Mucosa of stomach (tissue), 1 donor: ENCODE measurements around the gene DLG2.

Experiments used
- H3K27me3 ChIP-seq: one replicate; pipeline ENCODE4 v1.7.0; 2013; ENCODE audit warnings: mild to moderate bottlenecking, low read length; ENCODE audit not compliant: control insufficient read depth, insufficient read depth
- H3K36me3 ChIP-seq: one replicate; pipeline ENCODE4 v1.7.0; 2013; ENCODE audit warnings: low read length; ENCODE audit not compliant: control insufficient read depth, insufficient read depth
- H3K4me1 ChIP-seq: one replicate; pipeline ENCODE4 v1.7.0; 2013; ENCODE audit warnings: mild to moderate bottlenecking, low read length; ENCODE audit not compliant: control insufficient read depth, insufficient read depth
- H3K4me3 ChIP-seq: one replicate; pipeline ENCODE4 v1.7.0; 2013; ENCODE audit warnings: low read length
- H3K9ac ChIP-seq: one replicate; pipeline ENCODE4 v1.7.0; 2013; ENCODE audit warnings: mild to moderate bottlenecking, low read length, moderate library complexity
- H3K9me3 ChIP-seq: one replicate; pipeline ENCODE4 v1.7.0; 2013; ENCODE audit warnings: mild to moderate bottlenecking, low read length, moderate library complexity; ENCODE audit not compliant: control insufficient read depth
- donor health status: Pancreatic carcinoma.

Gene DLG2

DNA sequence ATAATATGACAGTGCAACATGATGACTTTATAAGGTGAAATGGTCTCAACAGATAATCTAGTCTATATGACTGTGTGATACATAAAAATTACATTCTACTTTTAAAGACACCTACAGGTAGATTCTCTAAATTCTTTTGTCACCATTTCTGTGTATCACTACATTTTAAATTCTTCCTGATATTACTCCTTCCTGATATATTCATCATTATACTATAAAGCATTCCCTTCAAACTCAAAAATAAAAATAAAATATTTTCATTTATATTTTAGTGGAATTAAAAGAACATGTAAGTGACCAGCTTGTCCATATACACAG lies 1062.3 kb downstream of the DLG2 start:
- H3K9ac ChIP-seq, result no peak overlapping the region
- no peak overlapping the region for H3K4me3 ChIP-seq
- no peaks in the 10 kb centered on the region for H3K4me1 ChIP-seq
- no peaks in the 10 kb centered on the region for H3K36me3 ChIP-seq
- H3K27me3 ChIP-seq, result no peaks in the 10 kb centered on the region
- H3K9me3 ChIP-seq, result no peaks in the 10 kb centered on the region

DNA sequence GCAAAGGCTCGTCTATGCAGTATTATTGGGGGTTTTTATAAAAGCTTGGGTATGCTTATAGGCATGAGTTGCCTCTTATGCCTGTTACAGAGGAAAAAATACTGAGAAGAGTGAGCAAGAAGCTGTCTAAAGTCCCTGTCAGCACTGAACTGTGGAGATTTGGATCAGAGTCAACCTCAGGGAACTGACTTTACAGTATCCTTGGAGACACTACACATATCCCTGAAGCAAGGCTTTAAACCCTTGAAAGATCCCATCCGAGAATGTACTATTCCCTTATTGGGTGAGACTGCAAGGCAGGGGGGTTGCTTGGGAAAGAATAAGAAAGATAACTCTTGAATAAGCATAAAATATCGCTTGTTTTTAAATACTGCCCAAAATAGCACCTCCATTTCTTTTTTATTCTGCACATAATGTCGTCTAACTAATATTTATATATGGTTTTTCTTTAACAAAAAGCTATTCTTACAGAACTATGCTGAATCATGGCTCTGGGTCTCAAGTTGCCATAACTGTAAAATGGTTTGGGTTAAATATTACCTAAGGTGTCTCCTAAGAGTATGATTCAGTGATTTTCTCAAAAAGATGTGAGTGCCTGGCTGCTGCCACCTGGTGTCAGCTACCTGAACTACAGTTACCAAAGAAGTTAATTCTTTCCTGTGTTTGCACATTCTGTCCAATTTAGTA lies 1062.8 kb downstream of the DLG2 start:
- no peak overlapping the region for H3K9ac ChIP-seq
- H3K9me3 ChIP-seq, result no peaks in the 10 kb centered on the region
- H3K36me3 ChIP-seq, result no peaks in the 10 kb centered on the region
- H3K4me1 ChIP-seq, result no peaks in the 10 kb centered on the region
- no peak overlapping the region for H3K4me3 ChIP-seq
- no peaks in the 10 kb centered on the region for H3K27me3 ChIP-seq

DNA sequence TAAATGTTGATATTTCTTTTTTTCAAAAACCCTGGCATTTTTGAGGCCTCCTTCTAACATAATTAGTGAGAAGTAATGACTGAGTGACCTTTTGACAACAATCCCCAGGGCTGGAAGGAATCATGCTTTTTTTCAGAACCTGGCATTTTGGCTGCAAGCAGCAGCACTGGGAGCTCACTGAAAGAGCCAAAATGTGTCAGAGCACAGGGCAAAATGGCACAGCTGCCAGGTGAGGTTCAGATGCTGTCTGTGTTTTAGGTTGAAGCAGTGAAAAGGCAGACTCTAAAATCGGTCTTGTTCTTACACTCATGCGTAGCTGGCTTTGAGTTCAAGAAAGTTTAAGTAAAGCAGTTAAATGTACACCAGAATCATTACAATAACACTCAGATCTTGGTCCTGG lies 1063.8 kb downstream of the DLG2 start:
- H3K4me1 ChIP-seq, result no peaks in the 10 kb centered on the region
- no peaks in the 10 kb centered on the region for H3K27me3 ChIP-seq
- H3K9ac ChIP-seq, result no peak overlapping the region
- no peak overlapping the region for H3K4me3 ChIP-seq
- H3K9me3 ChIP-seq, result no peaks in the 10 kb centered on the region
- no peaks in the 10 kb centered on the region for H3K36me3 ChIP-seq

DNA sequence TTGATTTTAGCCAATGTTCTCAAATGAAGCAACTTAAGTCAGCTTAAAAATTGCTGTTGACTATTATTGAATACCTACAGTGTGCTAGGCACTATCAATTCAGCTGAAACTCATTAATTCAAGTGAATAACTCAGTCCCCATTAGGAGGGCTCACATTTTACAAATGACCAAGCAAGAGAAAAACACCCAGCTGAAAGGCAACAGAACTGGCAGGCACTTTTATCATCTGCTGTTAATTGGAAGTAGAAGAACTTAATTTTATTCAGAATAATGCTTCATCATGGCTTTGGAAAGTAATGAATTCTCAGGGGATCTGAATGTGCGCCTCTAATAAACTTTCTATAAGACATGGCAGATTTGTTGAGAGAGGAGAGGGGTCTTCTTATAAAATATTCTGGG lies 1066.9 kb downstream of the DLG2 start:
- no peaks in the 10 kb centered on the region for H3K9me3 ChIP-seq
- no peak overlapping the region for H3K4me3 ChIP-seq
- H3K36me3 ChIP-seq, result no peaks in the 10 kb centered on the region
- H3K9ac ChIP-seq, result no peak overlapping the region
- no peaks in the 10 kb centered on the region for H3K4me1 ChIP-seq
- no peaks in the 10 kb centered on the region for H3K27me3 ChIP-seq

DNA sequence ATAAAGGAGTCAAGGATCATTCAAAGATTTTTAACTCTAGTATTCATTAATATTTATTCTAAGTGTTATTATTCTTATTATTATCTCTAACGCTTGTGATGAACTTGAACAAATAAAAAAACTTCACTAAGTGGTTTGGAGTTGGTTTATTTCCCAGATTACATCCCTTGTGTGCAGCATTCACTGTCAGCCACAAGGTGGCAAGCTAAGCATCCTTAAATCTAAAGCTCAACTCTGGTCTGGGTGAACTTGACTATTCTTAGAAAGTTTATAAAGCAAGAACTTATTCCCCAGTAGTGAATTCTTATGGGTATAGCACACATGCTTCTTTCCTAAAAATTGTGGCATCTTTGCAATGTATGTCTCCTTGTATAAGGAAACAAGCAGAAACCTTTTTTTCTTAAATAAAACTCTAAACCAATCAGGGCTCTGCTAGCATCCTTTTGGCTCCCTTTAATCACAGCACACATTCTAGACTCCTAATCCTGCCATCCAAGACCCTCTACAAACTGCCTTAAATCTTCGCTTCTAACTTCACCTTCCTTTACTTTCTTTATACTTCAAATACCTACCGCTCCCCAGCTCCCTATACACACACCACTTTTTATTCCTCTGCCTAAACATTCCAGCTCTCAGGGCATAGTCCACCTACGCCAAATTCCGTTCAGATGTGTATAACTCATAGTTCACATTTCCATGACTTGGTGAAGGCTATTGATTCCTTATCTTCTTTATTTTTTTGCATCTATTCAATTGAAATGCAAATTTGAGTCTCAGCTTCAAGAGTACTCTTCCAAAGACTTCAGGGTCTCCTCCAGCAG lies 1068.8 kb downstream of the DLG2 start:
- H3K27me3 ChIP-seq, result no peaks in the 10 kb centered on the region
- H3K36me3 ChIP-seq, result no peaks in the 10 kb centered on the region
- no peaks in the 10 kb centered on the region for H3K9me3 ChIP-seq
- H3K4me1 ChIP-seq, result no peaks in the 10 kb centered on the region
- H3K4me3 ChIP-seq, result no peak overlapping the region
- H3K9ac ChIP-seq, result no peak overlapping the region

DNA sequence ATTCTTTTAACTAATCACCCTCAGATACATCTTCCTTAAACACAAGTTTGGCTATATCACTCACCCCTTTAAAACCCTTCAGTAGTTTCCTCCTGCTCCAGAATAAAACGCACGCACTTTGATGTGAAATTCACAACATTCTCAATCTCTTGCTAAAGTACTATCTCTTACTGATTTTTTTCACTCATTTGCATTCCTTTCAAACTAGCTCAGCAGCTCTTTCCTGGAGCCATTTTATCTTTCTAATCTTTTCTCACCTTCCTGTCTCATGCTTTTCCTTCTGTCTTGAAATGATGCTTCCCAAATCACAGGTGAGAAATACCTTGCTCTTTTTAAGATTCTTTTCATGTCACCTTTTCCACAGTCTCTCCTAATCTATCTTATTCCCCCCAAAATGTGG lies 1074.4 kb downstream of the DLG2 start:
- H3K27me3 ChIP-seq, result no peaks in the 10 kb centered on the region
- no peaks in the 10 kb centered on the region for H3K36me3 ChIP-seq
- no peaks in the 10 kb centered on the region for H3K4me1 ChIP-seq
- no peak overlapping the region for H3K9ac ChIP-seq
- no peaks in the 10 kb centered on the region for H3K9me3 ChIP-seq
- no peak overlapping the region for H3K4me3 ChIP-seq

DNA sequence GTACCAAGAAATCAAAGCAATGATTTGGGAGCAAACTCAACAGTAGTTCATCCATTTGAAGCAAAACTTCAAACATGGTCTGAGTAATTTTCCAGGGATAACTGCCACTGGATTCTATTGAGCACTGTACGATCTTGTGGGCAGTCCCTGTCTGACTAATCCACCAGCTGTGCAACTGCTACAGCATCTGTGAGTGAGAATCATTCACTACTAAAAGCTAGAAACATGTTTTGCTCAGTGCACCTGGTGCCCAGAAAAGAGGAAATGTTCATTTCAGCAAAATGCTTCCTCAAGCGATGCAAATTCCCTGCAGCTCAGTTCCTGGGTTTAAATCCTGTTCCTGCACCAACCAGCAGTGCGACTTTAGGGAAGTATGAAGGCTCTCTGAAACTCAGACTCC lies 1077.9 kb downstream of the DLG2 start:
- Histone ChIP-seq H3K4me3 (no peak overlapping the region), H3K9ac (no peak overlapping the region), H3K36me3 (no peaks in the 10 kb centered on the region), H3K9me3 (no peaks in the 10 kb centered on the region), H3K4me1 (no peaks in the 10 kb centered on the region), H3K27me3 (no peaks in the 10 kb centered on the region)

DNA sequence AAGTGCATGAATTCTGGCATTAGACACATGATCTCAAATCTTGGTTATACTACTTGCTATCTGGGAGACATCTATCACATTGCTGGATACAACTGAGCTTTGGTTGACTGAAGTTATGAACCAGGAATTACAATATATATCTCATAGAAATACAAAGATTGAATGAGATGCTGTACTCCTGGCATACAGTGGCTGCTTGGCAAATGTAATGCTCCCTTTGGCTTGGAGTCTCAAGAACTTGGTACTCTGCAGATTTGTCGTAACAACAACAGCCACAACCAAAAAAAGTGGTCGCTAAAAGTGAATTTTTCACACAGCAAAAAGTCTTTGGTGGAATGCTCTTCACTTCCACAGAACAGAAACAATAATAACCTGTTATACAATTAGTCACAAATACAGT lies 1082.6 kb downstream of the DLG2 start:
- no peaks in the 10 kb centered on the region for H3K4me1 ChIP-seq
- H3K9me3 ChIP-seq, result no peaks in the 10 kb centered on the region
- H3K27me3 ChIP-seq, result no peaks in the 10 kb centered on the region
- no peak overlapping the region for H3K9ac ChIP-seq
- no peak overlapping the region for H3K4me3 ChIP-seq
- no peaks in the 10 kb centered on the region for H3K36me3 ChIP-seq

DNA sequence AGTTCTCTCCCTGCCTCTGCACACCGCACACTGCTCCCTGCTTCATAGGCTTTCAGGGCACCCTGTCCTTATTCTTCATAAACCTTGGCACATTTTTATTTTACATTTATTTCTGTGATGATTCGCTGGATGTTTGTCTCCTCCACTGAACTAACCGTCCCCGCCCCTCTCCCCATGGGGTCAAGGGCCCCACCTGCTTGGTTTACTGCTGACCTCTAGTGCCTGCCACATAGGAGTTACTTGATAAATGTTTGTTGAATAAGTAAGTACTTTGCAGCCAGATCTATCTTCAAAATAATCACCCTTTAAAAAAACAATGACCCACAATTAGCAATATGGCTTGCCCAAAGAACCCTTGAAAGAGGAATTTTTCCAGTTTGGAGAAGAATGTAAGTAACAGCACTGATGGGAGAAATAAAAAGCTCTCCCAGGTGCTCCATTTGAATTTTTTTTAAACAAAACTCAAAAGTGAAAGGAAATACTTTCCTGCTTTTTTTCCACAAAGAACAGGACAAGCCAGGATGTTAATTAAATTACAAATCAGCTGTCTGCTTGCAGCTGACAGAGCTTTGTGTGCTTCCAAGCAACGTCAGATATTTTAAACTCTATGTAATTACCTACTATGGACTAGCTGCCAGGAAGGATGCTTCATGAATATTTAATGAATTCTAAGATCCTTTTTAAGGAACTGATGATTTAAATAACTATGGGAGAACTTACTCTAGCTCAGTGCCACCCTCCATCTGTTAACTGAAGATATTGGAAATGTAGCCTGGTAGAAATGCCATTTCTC lies 1083.6 kb downstream of the DLG2 start:
- no peaks in the 10 kb centered on the region for H3K27me3 ChIP-seq
- no peaks in the 10 kb centered on the region for H3K4me1 ChIP-seq
- no peak overlapping the region for H3K9ac ChIP-seq

DNA sequence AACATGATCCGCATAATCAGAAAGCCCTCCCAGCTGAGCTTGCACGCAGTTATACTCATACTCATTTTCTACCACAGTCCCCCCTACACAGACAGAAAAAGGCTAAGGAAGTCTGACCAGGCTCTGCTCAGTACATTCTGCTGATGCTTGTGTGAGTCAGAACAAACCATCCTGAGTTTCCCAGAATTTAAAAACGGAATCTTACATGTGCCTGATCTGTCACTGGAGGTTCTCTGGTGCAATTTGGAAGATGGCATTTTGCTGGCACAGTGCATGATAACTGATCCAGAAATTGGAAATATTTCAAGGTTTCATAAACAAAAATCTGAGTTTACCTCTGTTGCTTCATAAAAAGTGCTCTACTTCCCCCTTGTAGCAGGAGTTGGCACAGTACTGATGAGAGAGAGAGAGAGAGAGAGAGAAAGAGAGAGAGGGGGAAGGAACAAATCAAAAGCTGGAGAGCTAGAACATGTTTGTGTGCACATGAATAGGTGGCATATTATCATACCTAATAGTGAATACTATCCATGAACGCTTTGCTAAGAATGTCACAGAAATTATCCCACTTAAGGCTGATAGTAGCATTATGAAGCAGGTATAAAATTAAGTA lies 1085.3 kb downstream of the DLG2 start:
- H3K36me3 ChIP-seq, result no peaks in the 10 kb centered on the region
- no peak overlapping the region for H3K4me3 ChIP-seq
- no peak overlapping the region for H3K9ac ChIP-seq
- H3K27me3 ChIP-seq, result no peaks in the 10 kb centered on the region
- no peaks in the 10 kb centered on the region for H3K9me3 ChIP-seq
- H3K4me1 ChIP-seq, result no peaks in the 10 kb centered on the region

More for the DNA sequence above, 1083.6 kb downstream of the DLG2 start:
- Histone ChIP-seq H3K9me3 (no peaks in the 10 kb centered on the region), H3K36me3 (no peaks in the 10 kb centered on the region), H3K4me3 (no peak overlapping the region)

DNA sequence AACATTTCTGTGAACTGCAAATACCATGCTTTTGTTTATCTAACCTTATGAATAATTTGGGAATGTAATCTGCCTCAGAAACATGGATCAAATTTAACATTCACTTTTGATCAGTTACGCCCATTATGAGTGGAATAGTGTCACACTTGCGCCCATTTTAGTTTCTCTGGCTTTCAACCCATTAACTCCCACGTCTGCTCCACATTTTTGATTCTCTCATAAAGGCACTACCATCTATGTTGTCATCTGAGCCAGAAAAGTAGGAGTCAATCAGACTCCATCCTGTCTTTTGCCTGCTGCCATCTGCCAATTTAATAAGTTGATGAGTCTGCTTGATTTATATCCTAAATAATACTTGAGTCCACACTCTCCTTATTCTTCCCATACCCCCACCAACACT lies 1090.7 kb downstream of the DLG2 start:
- H3K9ac ChIP-seq, result no peak overlapping the region

DNA sequence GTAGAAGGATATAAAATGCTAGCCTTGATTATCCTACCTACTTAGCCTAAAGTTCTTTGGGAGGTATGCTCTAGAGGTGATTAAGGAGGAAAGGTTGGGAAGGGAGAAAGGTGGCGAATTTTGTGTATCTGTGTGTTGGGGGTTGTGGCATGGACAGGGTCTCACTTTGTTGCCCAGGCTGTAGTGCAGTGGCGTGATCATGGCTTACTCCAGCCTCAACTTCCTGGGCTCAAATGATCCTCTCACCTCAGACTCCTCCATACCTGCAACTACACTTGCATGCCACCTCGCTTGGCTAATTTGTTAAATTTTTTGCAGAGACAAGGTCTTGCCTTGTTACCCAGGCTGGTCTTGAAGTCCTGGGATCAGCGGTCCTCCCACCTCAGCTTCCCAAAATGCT lies 1094.8 kb downstream of the DLG2 start:
- Histone ChIP-seq H3K27me3 (no peaks in the 10 kb centered on the region), H3K36me3 (no peaks in the 10 kb centered on the region), H3K4me1 (no peaks in the 10 kb centered on the region), H3K9me3 (no peaks in the 10 kb centered on the region), H3K9ac (no peak overlapping the region), H3K4me3 (no peak overlapping the region)

More for the DNA sequence above, 1090.7 kb downstream of the DLG2 start:
- Histone ChIP-seq H3K4me3 (no peak overlapping the region), H3K4me1 (no peaks in the 10 kb centered on the region), H3K9me3 (no peaks in the 10 kb centered on the region), H3K36me3 (no peaks in the 10 kb centered on the region), H3K27me3 (no peaks in the 10 kb centered on the region)
